Measurements from ENCODE around the gene SEZ6L2.
"Not testable (repeated sequence)": the region's sequence is repeated elsewhere in the genome, so short reads cannot be mapped to it uniquely, and the experiment has no call there.

Gene SEZ6L2

DNA sequence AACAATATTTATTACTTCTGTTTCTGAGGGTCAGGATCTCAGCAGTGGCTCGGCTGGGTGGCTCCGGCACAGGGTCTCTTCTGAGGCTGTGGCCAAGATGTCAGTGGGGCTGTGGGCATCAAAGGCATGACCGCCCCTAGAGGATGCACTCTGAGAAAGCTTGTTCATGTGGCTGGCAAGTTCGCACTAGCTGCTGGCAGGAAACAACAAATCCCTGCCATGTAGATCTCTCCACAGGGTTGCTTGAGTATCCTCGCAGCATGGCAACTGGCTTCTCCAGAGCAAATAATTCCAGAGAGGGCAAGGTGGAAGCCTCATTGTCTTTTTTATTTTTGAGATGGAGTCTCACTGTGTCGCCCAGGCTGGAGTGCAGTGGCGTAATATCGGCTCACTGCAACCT lies 14.2 kb upstream of the SEZ6L2 start:
- Histone ChIP-seq H3K27me3 (replicated peaks; ENCODE audit: control insufficient read depth, insufficient read depth, low read length) (no peaks in the 10 kb centered on the region), H3K36me3 (ENCODE audit: control insufficient read depth, insufficient read depth, low read length) (peaks cover 6% of the 10 kb centered on the region), H3K4me3 (replicated peaks; ENCODE audit: low read depth, low read length) (no peak overlapping the region)
- TF ChIP-seq, protein P1, sequence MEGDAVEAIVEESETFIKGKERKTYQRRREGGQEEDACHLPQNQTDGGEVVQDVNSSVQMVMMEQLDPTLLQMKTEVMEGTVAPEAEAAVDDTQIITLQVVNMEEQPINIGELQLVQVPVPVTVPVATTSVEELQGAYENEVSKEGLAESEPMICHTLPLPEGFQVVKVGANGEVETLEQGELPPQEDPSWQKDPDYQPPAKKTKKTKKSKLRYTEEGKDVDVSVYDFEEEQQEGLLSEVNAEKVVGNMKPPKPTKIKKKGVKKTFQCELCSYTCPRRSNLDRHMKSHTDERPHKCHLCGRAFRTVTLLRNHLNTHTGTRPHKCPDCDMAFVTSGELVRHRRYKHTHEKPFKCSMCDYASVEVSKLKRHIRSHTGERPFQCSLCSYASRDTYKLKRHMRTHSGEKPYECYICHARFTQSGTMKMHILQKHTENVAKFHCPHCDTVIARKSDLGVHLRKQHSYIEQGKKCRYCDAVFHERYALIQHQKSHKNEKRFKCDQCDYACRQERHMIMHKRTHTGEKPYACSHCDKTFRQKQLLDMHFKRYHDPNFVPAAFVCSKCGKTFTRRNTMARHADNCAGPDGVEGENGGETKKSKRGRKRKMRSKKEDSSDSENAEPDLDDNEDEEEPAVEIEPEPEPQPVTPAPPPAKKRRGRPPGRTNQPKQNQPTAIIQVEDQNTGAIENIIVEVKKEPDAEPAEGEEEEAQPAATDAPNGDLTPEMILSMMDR (IDR thresholded peaks at IDR 0.05; ENCODE audit: insufficient read depth, low read length, poor library complexity, severe bottlenecking), result no peak
- DNase-seq (ENCODE audit: extremely low read depth, insufficient read length), result no peak

DNA sequence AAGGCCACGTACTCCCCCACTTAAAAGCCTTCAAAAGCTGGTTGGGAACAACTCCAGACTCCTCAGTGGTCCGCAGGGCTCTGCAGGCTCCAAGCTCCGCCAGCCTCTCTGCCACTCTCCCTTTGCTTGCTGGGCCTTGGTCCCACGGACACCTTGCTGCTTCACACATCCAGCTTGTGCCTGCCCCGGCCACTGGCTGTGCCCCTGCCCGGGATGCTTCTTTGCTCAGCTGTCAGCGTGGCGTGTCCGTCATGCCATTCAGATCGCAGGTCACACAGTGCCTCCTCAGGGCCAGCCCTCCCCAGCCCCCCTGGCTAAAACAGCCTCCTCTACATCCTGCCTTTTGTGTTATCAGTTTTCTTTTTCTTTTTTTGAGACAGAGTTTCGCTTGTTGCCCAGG lies 12.7 kb upstream of the SEZ6L2 start:
- Histone ChIP-seq H3K36me3 (ENCODE audit: control insufficient read depth, insufficient read depth, low read length) (peaks cover 6% of the 10 kb centered on the region), H3K4me3 (replicated peaks; ENCODE audit: low read depth, low read length) (no peak overlapping the region), H3K27me3 (replicated peaks; ENCODE audit: control insufficient read depth, insufficient read depth, low read length) (no peaks in the 10 kb centered on the region)
- DNase-seq (ENCODE audit: extremely low read depth, insufficient read length), result no peak
- TF ChIP-seq, protein P1 (IDR thresholded peaks at IDR 0.05; ENCODE audit: insufficient read depth, low read length, poor library complexity, severe bottlenecking), result no peak

- peaks cover 5% of the 10 kb centered on the region for H3K36me3 ChIP-seq (ENCODE audit: control insufficient read depth, insufficient read depth, low read length)
- H3K4me3 ChIP-seq (replicated peaks; ENCODE audit: low read depth, low read length), result no peak overlapping the region
- no peaks in the 10 kb centered on the region for H3K27me3 ChIP-seq (replicated peaks; ENCODE audit: control insufficient read depth, insufficient read depth, low read length)
- TF ChIP-seq, protein P1 (IDR thresholded peaks at IDR 0.05; ENCODE audit: insufficient read depth, low read length, poor library complexity, severe bottlenecking), result no peak
- no peak for DNase-seq (ENCODE audit: extremely low read depth, insufficient read length)
These were observed 12.3 kb upstream of the SEZ6L2 start for GRCh38 chr16:29911676-29912010.

DNA sequence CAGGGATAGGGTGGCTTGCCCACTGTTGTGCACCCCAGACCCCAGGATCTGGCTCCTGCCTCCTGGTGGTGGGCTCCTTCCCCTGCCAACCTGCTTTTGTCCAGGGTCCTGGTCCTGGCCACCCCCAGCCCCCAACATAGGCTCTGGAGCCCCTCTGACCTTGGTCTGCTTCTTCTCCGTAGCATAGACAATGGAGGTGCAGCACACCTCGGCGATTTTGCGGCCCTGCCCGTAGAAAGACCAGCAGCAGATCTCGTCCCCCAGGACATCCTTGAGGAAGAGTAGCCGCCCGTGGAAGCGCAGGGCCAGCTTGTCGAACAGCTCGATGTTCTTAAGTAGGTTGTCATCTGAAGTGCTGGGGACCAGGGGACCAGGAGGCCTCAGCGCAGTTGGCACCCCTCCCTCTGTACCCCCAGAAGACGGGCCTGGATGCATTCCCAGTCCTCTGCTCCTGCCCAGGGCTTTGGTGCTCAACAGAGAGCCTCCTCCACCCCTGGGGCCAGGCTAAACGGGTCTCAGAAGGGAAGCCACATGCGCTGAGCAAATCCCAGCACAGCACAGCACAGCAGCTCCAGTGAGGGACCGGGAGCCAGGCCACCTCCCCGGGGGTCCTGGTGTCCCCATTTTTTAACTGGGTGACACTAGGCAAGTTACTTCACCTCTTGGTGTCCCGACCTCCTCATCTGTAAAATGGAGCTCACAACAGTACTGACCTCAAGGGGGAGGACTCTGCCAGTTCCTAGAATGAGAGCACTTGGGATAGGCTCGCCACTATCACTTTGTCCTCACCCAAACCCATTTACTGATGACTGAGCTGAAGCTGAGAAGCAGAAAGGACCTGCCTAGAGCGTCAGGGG lies 11.7 kb upstream of the SEZ6L2 start:
- Histone ChIP-seq H3K27me3 (replicated peaks; ENCODE audit: control insufficient read depth, insufficient read depth, low read length) (no peaks in the 10 kb centered on the region), H3K4me3 (replicated peaks; ENCODE audit: low read depth, low read length) (no peak overlapping the region), H3K36me3 (ENCODE audit: control insufficient read depth, insufficient read depth, low read length) (peaks cover 5% of the 10 kb centered on the region)
- DNase-seq (ENCODE audit: extremely low read depth, insufficient read length), result no peak
- TF ChIP-seq, protein P1 (IDR thresholded peaks at IDR 0.05; ENCODE audit: insufficient read depth, low read length, poor library complexity, severe bottlenecking), result no peak

- H3K27me3 ChIP-seq (replicated peaks; ENCODE audit: control insufficient read depth, insufficient read depth, low read length); DNase-seq (ENCODE audit: extremely low read depth, insufficient read length); H3K36me3 ChIP-seq (ENCODE audit: control insufficient read depth, insufficient read depth, low read length); H3K4me3 ChIP-seq (replicated peaks; ENCODE audit: low read depth, low read length): not testable (repeated sequence)
These were observed 10.5 kb upstream of the SEZ6L2 start for GRCh38 chr16:29909851-29910250.

DNA sequence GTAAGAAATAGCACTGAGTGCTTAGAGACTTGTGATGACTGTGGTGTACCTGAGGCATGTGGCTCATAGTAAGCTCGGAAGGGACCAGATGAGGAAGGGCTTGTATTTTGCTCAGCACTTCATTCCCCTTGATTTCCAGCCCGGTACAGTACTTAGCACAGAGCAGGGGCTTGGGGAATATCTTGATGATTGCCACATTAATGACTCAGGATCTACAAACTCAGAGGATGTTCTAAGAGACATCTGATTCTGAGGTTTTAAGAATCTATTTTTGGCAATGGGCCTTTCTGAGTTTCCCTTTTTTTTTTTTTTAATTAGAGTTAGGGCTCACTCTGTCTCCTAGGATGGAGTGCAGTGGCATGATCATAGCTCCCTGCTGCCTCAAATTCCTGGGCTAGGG lies 10.0 kb upstream of the SEZ6L2 start:
- TF ChIP-seq, protein P1 (IDR thresholded peaks at IDR 0.05; ENCODE audit: insufficient read depth, low read length, poor library complexity, severe bottlenecking), result no peak
- no peaks in the 10 kb centered on the region for H3K27me3 ChIP-seq (replicated peaks; ENCODE audit: control insufficient read depth, insufficient read depth, low read length)
- no peak for DNase-seq (ENCODE audit: extremely low read depth, insufficient read length)

More for the DNA sequence above, 10.0 kb upstream of the SEZ6L2 start:
- H3K36me3 ChIP-seq (ENCODE audit: control insufficient read depth, insufficient read depth, low read length), result peaks cover 5% of the 10 kb centered on the region
- no peak overlapping the region for H3K4me3 ChIP-seq (replicated peaks; ENCODE audit: low read depth, low read length)

Data from GM06990 (cell line).